ENCODE measurements around the gene CLDN34.

Gene CLDN34, protein sequence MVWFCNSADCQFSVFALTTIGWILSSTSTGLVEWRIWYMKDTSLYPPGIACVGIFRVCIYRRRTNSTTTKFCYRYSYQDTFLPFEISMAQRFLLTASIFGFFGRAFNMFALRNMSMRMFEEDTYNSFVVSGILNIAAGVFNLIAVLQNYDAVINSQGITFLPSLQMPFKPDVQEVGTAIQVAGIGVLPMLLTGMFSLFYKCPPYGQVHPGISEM

DNA sequence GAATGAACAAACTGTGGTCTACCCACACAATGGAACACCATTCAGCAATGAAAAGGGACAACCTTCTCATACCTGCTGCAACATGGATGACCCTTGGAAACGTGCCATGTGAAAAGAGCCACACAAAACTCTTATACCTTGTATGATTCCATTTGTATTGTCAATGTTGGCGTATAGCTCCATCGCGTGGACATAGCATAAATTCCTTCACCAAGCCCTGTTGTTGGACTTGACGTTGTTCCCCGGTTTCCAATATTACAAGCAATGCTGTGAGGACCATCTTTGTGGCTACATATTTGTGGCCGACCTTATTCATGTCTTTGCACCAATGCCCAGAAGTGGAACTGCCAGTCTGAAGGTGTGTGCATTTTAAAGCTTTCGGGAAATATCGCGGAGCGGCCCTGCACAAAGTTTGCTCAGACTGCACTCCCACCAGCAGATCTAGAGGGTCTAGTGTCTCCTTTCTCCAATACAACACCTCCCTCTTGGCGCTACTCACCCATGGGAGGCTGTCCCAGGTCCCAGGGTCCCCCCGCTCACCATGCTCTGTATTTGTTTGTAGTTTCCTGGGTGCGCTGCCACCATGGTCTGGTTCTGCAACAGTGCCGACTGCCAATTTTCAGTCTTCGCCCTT is at the start of gene CLDN34:
Gene CLDN34, plus strand, starts transcription at position 584 of the 634 bp plus-strand sequence. Its CDS starts 0 bp downstream, at position 584.
- DNase-seq: no peak

DNA sequence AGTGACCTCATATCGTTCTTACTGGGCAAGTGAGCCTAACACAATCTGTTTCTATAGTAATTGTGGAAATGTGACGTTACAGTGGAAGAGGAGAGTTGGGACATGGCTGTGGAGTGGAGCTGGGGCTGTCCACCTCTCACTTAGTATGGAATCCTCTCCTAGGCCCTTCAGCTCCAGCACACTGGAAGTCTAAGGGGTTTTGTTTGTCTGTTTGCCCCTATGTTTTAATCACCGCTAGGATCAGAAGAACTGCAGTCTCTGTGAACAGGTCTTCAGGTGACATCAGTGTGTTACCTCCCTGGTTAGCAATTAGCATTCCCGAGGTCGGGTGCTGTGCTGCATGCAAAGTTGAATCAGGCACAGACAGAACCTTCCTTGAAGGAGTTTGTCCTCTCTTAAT is 49.3 kb upstream of the CLDN34 start:
- no peak for DNase-seq

DNA sequence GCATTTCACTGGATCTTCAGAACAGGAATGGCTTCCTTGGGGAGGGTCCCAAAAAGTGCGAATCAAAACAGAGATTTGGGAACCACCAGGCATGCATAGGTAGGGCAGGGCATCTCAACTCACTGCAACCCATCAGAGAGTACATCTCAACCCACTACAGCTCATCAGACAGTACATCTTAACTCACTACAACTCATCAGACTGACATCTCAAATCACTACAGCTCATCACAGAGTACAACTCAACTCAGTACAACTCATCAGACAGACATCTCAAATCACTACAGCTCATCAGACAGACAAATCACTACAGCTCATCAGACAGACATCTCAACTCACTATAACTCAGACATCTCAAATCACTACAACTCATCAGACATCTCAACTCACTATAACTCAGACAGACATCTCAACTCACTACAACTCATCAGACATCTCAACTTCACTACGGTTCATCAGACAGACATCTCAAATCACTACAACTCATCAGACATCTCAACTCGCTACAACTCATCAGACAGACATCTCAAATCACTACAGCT is 47.5 kb upstream of the CLDN34 start:
- DNase-seq: no peak

DNA sequence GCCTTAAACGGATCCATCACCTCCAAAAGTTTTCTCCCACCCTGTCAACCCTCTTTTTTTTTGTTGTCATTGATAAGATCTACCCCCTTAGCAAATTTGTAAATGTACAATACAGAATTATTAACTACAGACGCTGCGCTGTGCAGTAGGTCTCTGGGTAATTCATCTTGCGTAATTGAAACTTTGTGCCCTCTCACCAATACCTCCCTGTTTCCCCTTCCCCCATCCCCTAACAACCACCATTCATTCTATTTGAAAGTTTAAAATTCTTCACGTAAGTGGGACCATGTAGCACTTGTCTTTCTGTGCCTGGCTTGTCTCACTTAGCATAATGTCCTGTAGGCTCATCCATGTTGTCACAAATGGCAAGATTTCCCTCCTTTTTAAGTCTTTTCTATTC is 45.8 kb upstream of the CLDN34 start:
- no peak for DNase-seq

DNA sequence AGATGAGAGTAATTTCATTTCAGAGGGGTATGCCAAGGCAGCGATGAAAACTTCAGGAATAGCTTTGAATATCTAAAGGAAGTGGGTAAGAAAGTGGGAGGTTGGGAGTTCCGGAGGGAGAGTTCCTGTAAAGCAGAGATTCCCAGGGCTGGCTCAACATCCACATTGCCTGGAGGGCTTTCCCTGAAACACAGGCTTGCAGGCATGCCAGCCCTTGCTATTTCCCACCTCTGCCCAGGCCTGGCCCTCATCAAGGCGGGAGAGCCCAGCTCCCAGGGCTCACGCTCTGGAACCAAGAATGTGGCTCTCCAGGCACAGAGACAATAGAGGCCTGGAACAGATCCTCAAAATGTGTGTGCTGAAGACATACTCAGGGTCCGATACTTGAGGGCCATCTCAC is 43.8 kb upstream of the CLDN34 start:
- DNase-seq: no peak

DNA sequence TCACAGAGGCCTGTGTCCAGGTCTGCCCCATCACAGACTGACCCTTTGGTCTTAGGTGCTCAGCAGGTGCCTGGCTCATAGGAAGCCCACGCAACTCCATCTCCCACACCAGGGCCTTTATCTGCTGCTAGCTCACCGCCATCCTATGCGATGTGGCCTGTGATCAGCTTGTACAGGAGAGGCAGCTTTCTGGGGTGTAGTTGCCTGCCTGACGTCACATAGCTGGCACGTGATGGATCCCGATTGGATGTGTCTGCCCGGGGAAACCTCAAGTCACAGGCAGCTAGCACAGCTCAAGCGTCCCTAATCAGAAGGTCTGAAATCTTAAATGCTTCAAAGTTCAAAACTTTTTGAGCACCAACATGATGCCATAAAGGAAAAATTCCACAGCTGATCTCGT is 41.2 kb upstream of the CLDN34 start:
- DNase-seq: no peak

DNA sequence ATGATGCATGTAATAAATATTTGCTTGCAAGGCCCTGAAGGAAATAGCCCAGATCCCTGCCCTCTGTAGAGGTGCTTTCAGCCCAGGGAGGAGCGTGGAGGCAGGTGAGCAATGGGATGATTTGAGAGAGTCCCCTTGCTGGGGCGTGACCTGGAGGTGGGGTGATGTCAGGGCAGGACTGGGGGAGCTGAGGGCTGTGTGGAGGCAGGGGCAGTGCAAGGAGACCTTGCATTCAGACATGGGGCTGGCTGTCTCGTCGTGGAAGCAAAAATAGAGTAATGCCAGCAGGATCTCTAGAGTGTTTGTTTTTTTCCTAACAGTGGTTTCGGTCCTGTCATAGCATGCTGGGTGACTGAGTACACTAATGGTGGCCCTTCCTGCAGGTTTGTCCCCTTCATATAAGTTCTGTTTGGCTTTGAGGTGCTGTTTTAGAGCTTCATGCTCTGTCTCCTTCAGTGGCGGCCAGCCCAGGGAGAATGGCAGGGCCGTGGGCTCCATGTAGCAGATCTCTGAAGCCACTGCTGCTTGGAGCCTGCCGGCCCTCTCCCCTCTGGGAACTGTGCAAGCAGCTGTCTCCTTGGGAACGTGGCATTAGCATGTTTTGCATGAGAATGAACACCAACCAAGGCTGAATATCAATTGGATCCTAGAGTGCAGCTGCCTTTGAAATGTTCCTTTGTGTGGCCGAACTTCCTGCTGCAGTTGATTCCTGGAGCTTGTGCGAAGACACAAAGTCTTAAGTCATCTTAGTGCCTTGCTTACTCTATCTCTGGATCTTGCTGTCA is 39.3 kb upstream of the CLDN34 start:
- DNase-seq: no peak

DNA sequence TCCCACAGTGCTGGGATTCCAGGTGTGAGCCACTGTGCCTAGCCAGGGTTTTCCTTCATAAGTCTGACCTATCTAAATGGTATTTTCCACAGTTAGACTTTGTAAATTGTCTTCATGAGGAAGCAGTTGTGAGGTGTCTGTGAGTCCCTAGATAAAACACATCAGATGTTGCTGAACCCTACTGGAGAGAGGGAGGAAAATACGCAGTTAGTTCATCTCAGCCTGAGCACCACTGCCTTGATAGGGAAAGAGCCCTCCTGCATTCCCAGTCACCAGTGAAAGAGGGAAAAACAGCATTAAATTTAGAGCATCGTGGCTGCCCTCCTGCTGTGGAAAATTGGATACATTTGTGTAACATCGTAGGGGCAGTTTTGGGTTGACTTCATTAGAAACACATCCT is 31.7 kb upstream of the CLDN34 start:
- DNase-seq: no peak

DNA sequence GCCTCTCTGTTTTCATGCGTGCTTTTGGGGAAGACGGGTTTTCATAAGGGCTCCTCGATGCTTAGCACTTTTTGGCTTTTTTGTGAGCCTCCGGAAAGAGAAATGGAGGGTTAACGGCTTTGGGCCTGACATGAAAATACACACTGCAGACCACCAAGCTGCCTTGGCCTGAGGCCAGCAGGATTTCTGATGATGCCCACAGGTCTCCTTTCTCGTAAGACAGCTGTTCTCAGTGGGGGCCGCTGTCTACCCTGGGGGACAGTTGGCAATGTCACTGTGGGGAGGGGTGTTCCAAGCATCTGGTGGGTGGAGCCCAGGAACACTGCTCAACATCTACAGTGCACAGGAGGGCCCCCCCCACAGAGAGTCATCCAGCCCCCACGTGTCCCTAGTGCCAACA is 29.4 kb upstream of the CLDN34 start:
- DNase-seq: no peak

DNA sequence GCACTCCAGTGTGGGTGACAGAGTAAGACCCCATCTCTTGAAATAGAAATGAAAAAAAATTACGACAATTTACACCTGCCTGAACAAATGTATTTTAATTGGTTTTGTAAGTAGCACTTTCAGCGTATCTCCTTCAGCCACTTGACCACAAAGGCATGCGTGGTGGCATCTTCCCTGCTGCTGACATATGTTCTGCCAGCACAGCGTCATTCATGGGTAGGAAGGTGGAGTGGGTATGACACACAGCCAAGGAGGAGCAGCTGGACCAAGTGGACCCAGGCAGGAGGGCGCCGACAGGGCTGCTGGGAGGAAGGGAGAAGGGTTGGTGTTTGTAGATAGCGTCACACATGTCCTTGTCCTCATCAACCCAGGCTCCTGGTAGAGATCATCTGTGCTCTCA is 28.6 kb upstream of the CLDN34 start:
- no peak for DNase-seq

DNA sequence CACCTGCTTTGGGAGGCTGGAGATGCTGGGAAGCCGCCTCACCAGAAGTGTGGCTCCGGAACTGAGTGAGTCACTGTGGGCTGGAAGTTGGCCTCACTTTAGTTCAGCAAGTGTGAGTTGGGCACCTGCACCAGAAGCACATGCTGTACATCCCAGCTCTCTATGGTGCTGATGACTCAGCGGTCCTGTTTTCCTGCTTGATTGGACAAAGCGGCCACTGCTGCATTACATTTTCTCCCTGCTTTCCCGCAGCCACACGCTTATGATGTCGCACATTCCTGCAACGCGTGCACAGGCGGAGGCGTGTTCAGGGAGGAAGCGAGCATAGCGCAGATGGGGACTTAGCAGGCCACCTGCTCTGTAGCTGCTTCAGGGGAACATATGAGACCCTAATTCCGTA is 26.7 kb upstream of the CLDN34 start:
- DNase-seq: peak in 1 of 2 experiments; percentile 34

DNA sequence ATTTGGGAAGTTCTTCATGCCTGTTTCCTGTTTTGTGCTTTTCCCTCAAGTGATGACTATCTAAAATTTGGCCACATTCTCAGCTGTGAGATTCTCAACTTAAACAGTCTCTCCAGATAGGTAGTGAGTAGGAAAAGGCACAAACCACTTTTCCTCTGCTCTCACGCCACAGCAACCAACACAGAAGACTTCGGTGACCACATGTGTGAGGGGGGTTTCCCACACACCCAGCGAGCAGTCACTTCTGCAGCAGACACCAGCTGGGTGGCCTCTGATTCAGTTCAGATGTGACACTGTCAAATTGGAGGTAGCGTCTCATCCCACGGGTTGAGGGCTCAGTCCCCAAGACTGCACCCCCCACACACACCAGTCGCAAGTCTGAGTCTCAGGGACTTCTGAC is 25.1 kb upstream of the CLDN34 start:
- no peak for DNase-seq

DNA sequence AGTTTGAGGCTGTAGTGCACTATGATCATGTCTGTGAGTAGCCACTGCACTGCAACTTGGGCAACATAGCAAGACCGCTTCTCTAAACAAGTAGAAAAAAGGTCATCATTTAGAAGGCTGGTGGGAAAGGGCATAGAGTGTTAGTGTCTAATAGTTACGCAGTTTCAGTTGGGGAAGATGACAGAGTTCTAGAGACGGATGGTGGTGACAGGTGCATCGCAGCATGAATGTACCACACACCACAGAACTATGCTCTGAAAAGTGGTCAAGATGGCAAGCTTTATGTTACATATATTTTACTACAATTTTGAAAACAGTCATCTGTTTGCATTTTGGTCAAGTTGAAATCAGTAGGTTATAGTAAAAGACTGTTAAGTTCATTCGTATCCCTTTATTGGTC is 23.7 kb upstream of the CLDN34 start:
- no peak for DNase-seq

DNA sequence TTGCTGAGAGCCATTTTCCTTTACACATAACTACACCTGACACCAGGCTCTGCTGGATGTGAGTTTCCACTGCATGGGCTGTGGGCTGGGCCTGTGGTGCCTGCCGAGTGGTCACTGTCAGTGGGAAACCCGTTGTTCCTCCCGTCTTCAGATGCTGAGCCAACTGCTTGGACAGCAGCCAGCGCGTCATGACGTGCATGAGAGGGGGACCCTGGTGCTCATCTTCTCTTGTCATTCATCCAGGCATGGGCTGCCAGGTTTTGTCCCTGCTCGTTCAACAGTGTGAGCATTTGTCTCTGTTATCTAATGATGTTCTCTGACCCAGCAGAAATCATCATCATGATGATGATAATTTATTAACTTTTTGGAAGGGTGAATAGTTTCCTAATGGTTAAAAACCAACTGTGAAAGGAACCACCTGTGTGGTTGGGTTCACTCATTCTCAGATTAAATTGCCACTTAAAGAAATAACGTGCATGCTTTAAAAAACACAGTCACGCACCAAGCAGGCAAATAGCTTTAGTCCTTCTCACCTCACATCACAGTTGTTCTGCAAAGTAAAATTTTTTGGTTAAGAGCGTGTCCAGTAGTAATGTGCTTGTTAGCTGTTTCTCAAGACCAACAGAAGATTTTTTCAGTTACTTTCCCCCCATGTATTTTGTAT is 19.9 kb upstream of the CLDN34 start:
- peak; percentile 6 to 17 for DNase-seq

DNA sequence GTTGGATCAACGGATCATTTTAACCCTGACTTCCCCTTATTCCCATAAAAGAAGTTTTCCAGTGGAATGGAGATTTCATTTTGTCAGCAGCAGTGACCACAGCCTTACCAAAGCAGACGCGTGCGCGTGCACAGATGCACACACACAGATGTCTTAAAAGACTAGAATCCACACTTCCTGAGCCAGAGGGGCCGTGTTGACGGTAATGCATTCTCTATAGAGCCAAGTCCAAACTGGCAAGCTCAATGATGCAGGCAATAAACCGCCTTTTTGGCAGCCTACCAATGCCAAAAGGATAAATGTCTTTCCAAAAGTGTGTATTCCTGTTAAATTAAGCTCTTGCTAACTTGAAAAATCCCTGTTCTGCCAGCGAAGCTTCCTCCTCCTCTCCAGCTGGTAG is 18.8 kb upstream of the CLDN34 start:
- no peak for DNase-seq

DNA sequence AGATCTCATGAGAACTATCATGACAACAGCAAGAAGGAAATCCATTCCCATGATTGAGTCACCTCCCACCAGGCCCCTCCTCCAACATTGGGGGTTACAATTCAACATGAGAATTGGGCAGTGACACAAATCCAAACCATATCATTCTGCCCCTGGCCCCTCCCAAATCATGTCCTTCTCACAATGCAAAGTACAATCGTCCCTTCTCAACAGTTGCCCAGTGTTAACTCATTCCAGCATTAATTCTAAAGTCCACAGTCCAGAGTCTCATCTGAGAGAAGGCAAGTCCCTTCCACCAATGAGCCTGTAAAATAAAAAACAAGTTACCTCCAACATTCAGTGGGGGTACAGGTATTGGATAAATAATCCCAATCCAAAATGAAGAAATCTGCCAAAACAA is 14.9 kb upstream of the CLDN34 start:
- DNase-seq: no peak

DNA sequence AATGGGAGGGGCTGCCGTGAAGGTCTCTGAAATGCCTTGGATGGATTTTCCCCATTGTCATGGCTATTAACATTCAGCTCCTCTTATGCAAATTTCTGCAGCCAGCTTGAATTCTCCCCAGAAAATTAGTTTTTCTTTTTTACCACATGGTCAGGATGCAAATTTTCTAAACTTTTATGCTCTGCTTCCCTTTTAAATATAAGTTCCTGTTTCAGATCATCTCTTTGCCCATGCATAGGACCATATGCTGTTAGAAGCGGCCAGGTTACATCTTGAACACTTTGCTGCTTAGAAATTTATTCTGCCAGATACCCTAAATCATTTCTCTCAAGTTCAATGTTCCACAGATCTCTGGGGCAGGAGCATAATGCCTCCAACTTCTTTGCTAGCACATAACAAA is 13.8 kb upstream of the CLDN34 start:
- DNase-seq: no peak

DNA sequence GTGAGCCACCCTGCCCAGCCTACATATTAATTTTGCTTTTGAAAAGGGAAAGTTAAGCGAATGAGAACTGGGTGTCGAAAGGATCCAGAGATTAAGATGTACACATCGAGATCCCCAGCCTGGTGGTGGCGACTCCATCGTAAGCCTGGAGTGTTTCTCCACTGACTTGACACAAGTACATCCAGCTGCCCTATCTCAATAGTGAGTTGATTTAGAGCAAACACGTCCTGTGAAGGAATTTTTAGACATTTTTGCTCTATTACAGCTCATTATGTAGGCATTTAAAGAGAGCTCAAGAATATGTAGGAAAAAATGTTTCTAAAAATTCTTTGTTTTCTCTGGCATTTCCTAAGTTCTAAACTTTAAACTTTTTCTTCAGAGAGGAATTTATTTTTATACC is 11.7 kb upstream of the CLDN34 start:
- DNase-seq: no peak

DNA sequence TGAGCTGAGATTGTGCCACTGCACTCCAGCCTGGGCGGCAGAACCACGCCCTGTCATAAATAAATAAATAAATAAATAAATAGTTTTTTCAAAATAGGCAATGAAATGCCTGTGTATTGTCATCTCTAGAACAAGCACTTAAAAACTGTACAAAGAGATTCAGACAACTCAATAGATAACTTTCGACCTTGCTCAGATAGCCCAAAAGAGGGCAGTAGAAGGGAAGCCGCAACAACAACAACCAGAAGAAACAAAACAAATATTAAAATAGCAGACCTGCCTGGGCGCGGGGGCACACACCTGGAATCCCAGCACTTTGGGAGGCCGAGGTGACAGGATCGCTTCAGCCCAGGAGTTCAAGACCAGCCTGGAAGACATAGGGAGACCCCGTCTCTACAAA is 9.4 kb upstream of the CLDN34 start:
- DNase-seq: no peak

DNA sequence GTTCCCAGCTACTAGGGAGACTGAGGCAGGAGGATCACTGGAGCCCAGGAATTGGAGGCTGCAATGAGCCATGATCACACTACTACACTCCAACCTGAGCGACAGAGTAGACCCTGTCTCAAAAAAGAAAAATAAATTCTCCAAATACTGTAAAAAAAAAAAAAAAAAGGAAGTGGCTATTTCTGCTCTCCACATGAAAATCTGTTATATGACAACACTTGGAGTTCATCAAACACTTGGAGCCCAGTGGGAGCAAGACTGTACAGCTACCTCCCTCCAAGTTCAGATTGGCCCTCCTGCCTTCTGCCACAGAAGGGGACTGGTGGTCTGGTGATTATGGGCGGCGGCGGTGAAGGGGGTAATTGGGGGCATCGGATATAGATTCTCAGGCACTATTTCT is 9.0 kb upstream of the CLDN34 start:
- no peak for DNase-seq

DNA sequence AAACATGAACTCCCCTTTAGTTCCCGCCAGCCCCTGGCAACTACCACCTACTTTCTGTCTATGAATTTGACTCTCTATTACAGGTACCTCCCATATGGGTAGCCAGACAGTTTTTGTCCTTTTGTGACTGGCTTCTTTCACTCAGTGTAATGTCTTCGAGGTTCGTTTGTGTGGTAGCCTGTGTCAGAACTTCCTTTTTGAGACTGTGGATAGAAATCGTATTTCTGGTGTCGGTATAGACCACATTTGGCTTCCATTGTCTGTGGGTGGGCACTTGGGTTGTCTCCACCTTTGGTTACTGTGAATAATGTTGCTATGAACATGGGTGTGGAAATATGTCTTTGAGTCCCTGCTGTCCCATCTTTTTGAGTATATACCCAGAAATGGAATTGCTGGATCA is 5.4 kb upstream of the CLDN34 start:
- no peak for DNase-seq

DNA sequence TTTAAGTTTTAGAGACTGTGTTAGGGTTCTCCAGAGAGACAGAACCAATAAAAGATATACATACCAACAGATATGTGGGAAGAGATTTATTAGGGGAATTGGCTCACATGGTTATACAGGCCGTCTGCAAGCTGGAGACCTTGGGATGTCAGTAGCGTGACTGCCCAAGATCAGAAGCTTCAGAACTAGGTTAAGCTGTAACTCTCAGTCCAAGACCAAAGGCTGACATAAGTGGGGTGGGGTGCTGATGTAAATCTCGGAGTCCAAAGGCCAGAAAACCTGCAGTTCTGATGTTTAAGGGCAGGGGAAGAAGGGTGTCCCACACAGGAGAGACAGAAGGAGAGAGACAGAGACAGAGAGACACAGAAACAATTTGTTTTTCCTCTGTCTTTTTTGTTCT is 10.5 kb downstream of the CLDN34 start:
- DNase-seq: no peak

DNA sequence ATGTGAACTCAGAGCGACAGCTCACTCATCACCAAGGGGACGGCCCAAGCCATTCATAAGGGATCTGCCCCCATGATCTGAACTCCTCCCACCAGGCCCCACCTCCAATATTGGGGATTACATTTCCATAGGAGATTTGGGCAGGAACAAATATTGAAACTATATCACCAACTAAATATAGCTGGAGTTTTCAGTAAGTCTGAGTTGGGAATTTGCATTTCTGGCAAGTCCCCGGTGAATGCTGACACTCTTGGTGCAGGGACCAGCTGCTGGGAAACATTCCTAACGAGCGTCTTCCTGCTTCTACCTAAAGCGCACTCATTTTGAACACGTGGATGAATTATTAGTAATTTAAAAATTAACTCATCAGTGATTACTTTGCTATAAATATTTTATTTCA is 13.2 kb downstream of the CLDN34 start:
- no peak for DNase-seq

DNA sequence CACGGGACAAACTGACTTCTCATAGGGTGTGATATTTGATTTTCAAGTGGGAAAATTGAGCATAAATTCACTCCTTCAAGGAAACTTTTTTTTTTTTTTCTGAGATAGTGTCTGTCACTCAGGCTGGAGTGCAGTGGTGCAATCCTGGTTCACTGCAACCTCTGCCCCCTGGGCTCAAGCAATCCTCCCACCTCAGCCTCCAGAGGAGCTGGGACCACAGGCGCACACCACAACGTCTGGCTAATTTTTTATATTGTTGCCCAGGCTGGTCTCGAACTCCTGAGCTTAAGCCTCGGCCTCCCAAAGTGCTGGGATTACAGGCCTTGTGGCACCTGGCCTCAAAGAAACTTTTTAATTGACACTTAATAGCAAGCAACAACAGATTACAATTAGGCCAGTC is 13.8 kb downstream of the CLDN34 start:
- no peak for DNase-seq

All from SHP77 (cell line).